Tibial artery (tissue), 4 donors: Measurements from ENCODE around the gene MAPKAP1.

Experiments used
- DNase-seq, 2 donors: peaks; one replicate each; pipeline ENCODE4 v3.0.0-alpha.2; 2019
- H3K27ac ChIP-seq, 2 donors: fragments of 200-600 bp; sonication (generic) in 1 of 2; 1 replicate in 1 of 2; 2 replicates in 1 of 2; pipeline ENCODE4 v1.5.1; 2018 to 2019; ENCODE audit warnings: mild to moderate bottlenecking in 1 of 2
- H3K27me3 ChIP-seq, 2 donors: fragments of 200-600 bp; sonication (generic) in 1 of 2; one replicate each; pipeline versions ENCODE4 v1.5.1 to v1.6.0; 2016 to 2019
- H3K36me3 ChIP-seq, 3 donors: fragments of 200-600 bp; sonication (generic) in 2 of 3; one replicate each; pipeline ENCODE4 v1.5.1; 2016 to 2019; ENCODE audit warnings: mild to moderate bottlenecking in 2 of 3
- H3K4me1 ChIP-seq, 4 donors: fragments of 200-600 bp; sonication (generic) in 2 of 4; 1 replicate in 3 of 4; 2 replicates in 1 of 4; pipeline ENCODE4 v1.5.1; 2016 to 2019
- H3K4me3 ChIP-seq, 2 donors: fragments of 200-600 bp; sonication (generic) in 1 of 2; 1 replicate in 1 of 2; 2 replicates in 1 of 2; pipeline ENCODE4 v1.5.1; 2018 to 2019; ENCODE audit warnings: mild to moderate bottlenecking in 2 of 2
- H3K9me3 ChIP-seq, 3 donors: fragments of 200-600 bp; sonication (generic) in 1 of 3; one replicate each; pipeline ENCODE4 v1.5.1; 2016 to 2019
- CTCF ChIP-seq, 2 experiments: fragments of 200-600 bp in 1 of 2; fragments of 450-650 bp in 1 of 2; IDR thresholded peaks; one replicate each; pipeline ENCODE4 v1.5.1; 2017 to 2019; ENCODE audit warnings: antibody characterized with exemption in 2 of 2, mild to moderate bottlenecking in 1 of 2, moderate library complexity in 1 of 2
- intact Hi-C: fragments of 100-400 bp; cut with DNase I; formaldehyde crosslinking; loops from one replicate; pipeline ENCODE4 v1.15.0; 2023; ENCODE audit warnings: low total_unique reads

MAPKAP1 gene

GRCh38 chr9:125485471-125486151, 221.4 kb downstream of the MAPKAP1 start:
- no peak overlapping the region for H3K4me3 ChIP-seq
- H3K36me3 ChIP-seq, result peaks cover 0 to 18% (median 17%) of the 10 kb centered on the region in 3 donors
- peak overlapping the region in 1 of 2 donors; percentile 20 for H3K27ac ChIP-seq
- H3K4me1 ChIP-seq, result peaks cover 0 to 4% (median 0%) of the 10 kb centered on the region in 4 donors
- no peaks in the 10 kb centered on the region for H3K27me3 ChIP-seq
- DNase-seq, result no peak
- no peaks in the 10 kb centered on the region for H3K9me3 ChIP-seq
- TF ChIP-seq CTCF (IDR thresholded peaks at IDR 0.05), result no peak
- intact Hi-C loops, result no loop called here

GRCh38 chr9:125484350-125485282, 222.4 kb downstream of the MAPKAP1 start:
- Histone ChIP-seq H3K4me3 (no peak overlapping the region), H3K9me3 (no peaks in the 10 kb centered on the region), H3K27ac (peak overlapping the region in 1 of 2 donors; percentile 20), H3K36me3 (peaks cover 0 to 27% (median 17%) of the 10 kb centered on the region in 3 donors), H3K27me3 (no peaks in the 10 kb centered on the region), H3K4me1 (peaks cover 0 to 4% (median 0%) of the 10 kb centered on the region in 4 donors)
- no peak for TF ChIP-seq CTCF (IDR thresholded peaks at IDR 0.05)
- peak in 1 of 2 donors; percentile 37 for DNase-seq
- intact Hi-C loops, result no loop called here

- no peak for DNase-seq
- peaks cover 0 to 4% (median 0%) of the 10 kb centered on the region in 4 donors for H3K4me1 ChIP-seq
- H3K36me3 ChIP-seq, result peaks cover 0 to 27% (median 17%) of the 10 kb centered on the region in 3 donors
- intact Hi-C loops, result no loop called here
- TF ChIP-seq CTCF (IDR thresholded peaks at IDR 0.05), result no peak
- no peak overlapping the region for H3K4me3 ChIP-seq
- no peak overlapping the region for H3K27ac ChIP-seq
- H3K27me3 ChIP-seq, result no peaks in the 10 kb centered on the region
- no peaks in the 10 kb centered on the region for H3K9me3 ChIP-seq
Measured at GRCh38 chr9:125483697-125484096, 223.3 kb downstream of the MAPKAP1 start.

- DNase-seq, result no peak
- no peak for TF ChIP-seq CTCF (IDR thresholded peaks at IDR 0.05)
- no peak overlapping the region for H3K27ac ChIP-seq
Measured at GRCh38 chr9:125479846-125480615, 227.0 kb downstream of the MAPKAP1 start.

GRCh38 chr9:125477089-125477544, 229.9 kb downstream of the MAPKAP1 start:
- Histone ChIP-seq H3K4me1 (peaks cover 0 to 22% (median 15%) of the 10 kb centered on the region in 4 donors), H3K4me3 (no peak overlapping the region), H3K36me3 (peaks cover 0 to 23% (median 5%) of the 10 kb centered on the region in 3 donors), H3K27me3 (no peaks in the 10 kb centered on the region), H3K27ac (no peak overlapping the region), H3K9me3 (no peaks in the 10 kb centered on the region)
- no peak for TF ChIP-seq CTCF (IDR thresholded peaks at IDR 0.05)
- intact Hi-C loops, result no loop called here
- no peak for DNase-seq

More at GRCh38 chr9:125479846-125480615, 227.0 kb downstream of the MAPKAP1 start:
- H3K27me3 ChIP-seq, result no peaks in the 10 kb centered on the region
- no peak overlapping the region for H3K4me3 ChIP-seq
- intact Hi-C loops, result no loop called here
- H3K36me3 ChIP-seq, result peaks cover 0 to 32% (median 17%) of the 10 kb centered on the region in 3 donors
- H3K4me1 ChIP-seq, result peaks cover 0 to 3% (median 0%) of the 10 kb centered on the region in 4 donors
- no peaks in the 10 kb centered on the region for H3K9me3 ChIP-seq
